Cardiac muscle cell (in vitro differentiated cells and primary cell): ENCODE measurements around the gene RAF1. TPM values are rescaled to one million over a fixed set of nuclear protein-coding genes. Genes with fewer than 3 reads are reported as not detected.
A peak's percentile ranks its signal among the peaks of the same experiment; 100 is the strongest.
"Not testable (repeated sequence)": the region's sequence is repeated elsewhere in the genome, so short reads cannot be mapped to it uniquely, and the experiment has no call there.

Source experiments
- DNase-seq, 2 donors: peaks; one replicate each; pipeline versions ENCODE4 v3.0.0 to v3.0.0-alpha.2; 2010 to 2017; ENCODE audit warnings: low read depth in 1 of 2, low spot score in 1 of 2
- H3K27ac ChIP-seq: fragments of 200-600 bp; sonication (generic); 2 replicates; pipeline ENCODE4 v1.5.1; 2016
- H3K27me3 ChIP-seq: fragments of 200-600 bp; sonication (generic); 2 replicates; pipeline ENCODE4 v1.6.0; 2016; ENCODE audit warnings: control low read depth
- H3K36me3 ChIP-seq: fragments of 200-600 bp; sonication (generic); 2 replicates; pipeline ENCODE4 v1.5.1; 2016; ENCODE audit warnings: control low read depth
- H3K4me1 ChIP-seq: fragments of 200-600 bp; sonication (generic); 2 replicates; pipeline ENCODE4 v1.8.1; 2017; ENCODE audit warnings: low read depth, mild to moderate bottlenecking, mixed run types
- H3K4me3 ChIP-seq: fragments of 200-600 bp; sonication (generic); 2 replicates; pipeline ENCODE4 v1.5.1; 2016; ENCODE audit warnings: mild to moderate bottlenecking
- H3K9me3 ChIP-seq: fragments of 200-600 bp; sonication (generic); 2 replicates; pipeline ENCODE4 v1.5.1; 2017; ENCODE audit warnings: low read depth, mild to moderate bottlenecking, control low read depth
- polyA plus RNA-seq: library from polyadenylated mRNA; unstranded; fragments of >200 nt; fragmentation: Nextera tagmentation; extraction: Ambion mirVana; gene quantifications from 2 replicates; pipeline ENCODE4 v1.2.1, GENCODE V29; 2016
- total RNA-seq: library from RNA; depleted of rRNA; stranded (reverse); fragments of >200 nt; gene quantifications from 2 replicates; pipeline ENCODE4 v1.2.3, GENCODE V29; 2016
- TF ChIP-seq, protein P1 (sequence below): IDR thresholded peaks from 2 replicates; pipeline ENCODE4 v1.5.1; 2012; ENCODE audit warnings: low read depth, mild to moderate bottlenecking, low read length

The RAF1 gene
- total and polyA plus RNA-seq, 2 experiments from 2014 or later = 82.8 to 153 TPM

DNA sequence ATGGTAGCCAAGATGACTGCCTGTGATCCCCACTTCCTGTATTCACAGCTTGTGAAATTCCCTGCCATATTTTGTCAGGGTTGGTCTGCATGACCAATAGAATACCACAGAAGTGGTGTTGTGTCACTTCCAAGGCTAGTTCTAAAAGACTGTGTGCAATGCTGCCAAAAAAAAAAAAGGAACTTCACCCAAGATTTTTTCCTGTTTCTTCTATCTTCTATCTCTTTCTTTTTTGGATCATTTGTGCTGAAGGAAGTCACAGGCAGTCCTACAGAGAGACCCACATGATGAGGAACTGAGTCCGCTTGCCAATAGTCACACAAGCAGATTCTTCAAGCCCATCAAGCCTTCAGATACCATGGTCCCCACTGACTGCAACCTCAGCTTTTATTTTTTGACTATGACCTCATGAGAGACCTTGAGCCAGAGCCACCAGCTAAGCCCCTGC, 18.1 kb upstream of the RAF1 start:
- Histone ChIP-seq H3K27me3 (no peaks in the 10 kb centered on the region), H3K4me1 (no peaks in the 10 kb centered on the region), H3K9me3 (no peaks in the 10 kb centered on the region), H3K27ac (no peak overlapping the region), H3K4me3 (no peak overlapping the region), H3K36me3 (no peaks in the 10 kb centered on the region)
- peak in 1 of 2 donors; percentile 89 for DNase-seq
- TF ChIP-seq, protein P1, sequence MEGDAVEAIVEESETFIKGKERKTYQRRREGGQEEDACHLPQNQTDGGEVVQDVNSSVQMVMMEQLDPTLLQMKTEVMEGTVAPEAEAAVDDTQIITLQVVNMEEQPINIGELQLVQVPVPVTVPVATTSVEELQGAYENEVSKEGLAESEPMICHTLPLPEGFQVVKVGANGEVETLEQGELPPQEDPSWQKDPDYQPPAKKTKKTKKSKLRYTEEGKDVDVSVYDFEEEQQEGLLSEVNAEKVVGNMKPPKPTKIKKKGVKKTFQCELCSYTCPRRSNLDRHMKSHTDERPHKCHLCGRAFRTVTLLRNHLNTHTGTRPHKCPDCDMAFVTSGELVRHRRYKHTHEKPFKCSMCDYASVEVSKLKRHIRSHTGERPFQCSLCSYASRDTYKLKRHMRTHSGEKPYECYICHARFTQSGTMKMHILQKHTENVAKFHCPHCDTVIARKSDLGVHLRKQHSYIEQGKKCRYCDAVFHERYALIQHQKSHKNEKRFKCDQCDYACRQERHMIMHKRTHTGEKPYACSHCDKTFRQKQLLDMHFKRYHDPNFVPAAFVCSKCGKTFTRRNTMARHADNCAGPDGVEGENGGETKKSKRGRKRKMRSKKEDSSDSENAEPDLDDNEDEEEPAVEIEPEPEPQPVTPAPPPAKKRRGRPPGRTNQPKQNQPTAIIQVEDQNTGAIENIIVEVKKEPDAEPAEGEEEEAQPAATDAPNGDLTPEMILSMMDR = no peak

DNA sequence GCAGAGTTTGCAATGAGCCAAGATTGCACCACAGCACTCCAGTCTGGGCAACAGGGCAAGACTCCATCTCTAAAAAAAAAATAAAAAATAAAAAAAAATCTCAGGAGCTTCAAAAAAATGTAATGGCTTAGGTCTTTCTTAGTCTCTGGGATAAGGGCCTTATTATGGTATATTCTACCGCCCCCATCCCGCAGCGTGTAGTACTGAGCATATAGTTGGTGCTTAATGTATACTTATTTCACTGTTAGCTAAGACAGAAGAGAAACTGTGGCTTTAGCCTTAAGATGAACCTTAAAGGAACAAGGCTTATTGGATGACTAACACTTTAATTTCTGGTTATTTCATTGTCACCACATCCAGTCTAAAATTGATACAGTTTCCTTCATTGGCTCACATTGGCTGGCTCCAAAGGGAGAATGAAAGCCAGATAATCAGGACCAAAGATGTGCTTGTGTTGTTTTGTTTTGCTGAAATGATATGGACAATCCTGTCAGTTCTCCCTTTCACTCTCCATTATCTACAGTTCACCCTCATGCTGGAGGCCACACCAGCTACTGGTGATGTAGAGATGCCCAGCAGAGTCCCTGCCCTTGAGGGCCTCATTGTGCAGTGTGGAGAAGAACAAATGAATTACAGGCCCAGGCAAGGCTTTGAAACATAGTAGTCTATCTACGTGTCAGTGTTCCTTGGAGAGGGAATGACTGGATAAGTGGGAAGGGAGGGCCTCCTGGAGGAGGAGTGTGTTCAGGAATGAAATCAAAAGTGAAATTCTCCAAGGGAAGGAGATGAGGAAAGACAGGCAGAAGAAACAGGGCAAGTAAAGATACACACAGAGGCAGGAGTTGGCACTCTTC, 17.4 kb upstream of the RAF1 start:
- DNase-seq = no peak
- TF ChIP-seq, protein P1 = no peak
- no peaks in the 10 kb centered on the region for H3K27me3 ChIP-seq
- H3K27ac ChIP-seq = no peak overlapping the region
- no peaks in the 10 kb centered on the region for H3K36me3 ChIP-seq
- no peaks in the 10 kb centered on the region for H3K9me3 ChIP-seq
- H3K4me1 ChIP-seq = no peaks in the 10 kb centered on the region
- no peak overlapping the region for H3K4me3 ChIP-seq

DNA sequence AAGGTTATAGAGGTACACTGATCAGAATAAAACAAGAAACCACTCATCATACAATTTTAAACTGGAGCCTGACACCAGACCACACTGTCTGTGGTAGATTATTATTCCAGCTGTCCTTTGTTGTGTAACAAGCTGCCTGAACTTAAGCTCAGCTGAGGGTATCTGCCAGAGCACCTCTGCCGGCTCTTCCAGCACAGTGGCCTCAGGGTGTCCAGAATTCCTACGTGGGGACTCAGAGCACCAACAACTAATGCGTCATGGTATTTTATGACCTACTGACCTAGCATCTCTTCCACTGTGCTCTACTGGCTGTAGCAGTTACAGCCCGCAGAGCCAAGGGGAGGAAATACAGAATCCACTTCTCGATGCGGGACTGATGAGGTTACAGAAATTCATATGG, 15.6 kb upstream of the RAF1 start:
- TF ChIP-seq, protein P1 = no peak
- DNase-seq = peak in 1 of 2 donors; percentile 37
- Histone ChIP-seq H3K27me3 (no peaks in the 10 kb centered on the region), H3K4me3 (no peak overlapping the region), H3K9me3 (no peaks in the 10 kb centered on the region), H3K27ac (no peak overlapping the region), H3K4me1 (no peaks in the 10 kb centered on the region), H3K36me3 (no peaks in the 10 kb centered on the region)

DNA sequence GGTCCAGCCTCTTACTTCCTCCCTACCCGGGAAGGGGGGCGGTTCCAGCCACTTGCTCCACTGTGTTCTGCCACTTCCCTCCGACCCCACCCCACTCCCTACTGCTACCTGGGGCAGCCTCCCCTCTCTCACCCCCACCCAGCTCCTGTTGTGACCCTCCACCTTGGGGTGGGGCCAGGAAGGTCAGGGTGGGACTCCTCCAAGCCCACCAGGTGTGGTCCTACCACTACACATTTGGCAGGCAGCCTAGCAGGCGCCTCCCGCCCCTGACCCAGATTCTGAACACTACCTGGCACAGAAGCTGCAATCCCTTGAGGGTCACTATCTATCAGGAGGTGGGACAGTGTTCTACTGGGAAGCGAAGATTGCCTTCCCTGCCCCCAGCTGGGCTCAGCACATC, 13.7 kb upstream of the RAF1 start:
- no peaks in the 10 kb centered on the region for H3K9me3 ChIP-seq
- no peak for DNase-seq
- no peak overlapping the region for H3K4me3 ChIP-seq
- H3K27me3 ChIP-seq = no peaks in the 10 kb centered on the region
- no peak overlapping the region for H3K27ac ChIP-seq
- no peaks in the 10 kb centered on the region for H3K4me1 ChIP-seq
- TF ChIP-seq, protein P1 = no peak
- H3K36me3 ChIP-seq = no peaks in the 10 kb centered on the region

DNA sequence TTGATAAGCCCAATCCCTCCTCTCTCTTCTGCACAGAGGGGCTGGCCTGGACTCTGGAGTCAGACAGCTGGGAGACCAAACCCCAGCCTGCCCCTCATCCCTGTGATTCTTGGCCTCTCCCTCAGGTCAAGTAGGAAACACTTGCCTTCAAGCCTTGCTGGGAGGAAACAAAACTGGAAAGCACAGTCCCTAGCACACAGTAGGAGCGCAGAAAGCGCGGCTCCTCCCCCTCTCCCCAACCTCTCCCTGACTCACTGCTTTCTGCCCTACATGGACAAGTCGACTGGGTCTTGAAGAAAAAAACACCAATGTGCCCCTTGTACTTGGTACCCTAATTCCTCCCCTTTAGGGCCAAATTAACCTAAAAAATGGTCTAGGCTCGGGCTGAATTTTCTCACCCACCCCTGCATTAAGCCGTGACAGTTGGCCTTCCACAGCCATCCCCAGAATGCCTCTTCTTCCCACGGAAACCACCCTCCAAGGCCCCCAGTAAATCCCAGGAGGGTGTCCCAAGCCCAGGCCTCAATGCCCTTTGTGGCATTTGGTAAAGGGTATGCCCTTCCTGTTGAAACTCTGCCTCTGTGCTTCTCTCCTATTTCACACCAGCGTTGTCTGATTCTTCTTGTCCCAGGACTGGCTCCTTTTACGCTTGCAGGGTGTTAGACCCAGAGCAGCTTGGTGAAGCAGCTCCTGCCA, 11.3 kb upstream of the RAF1 start:
- no peaks in the 10 kb centered on the region for H3K36me3 ChIP-seq
- no peaks in the 10 kb centered on the region for H3K4me1 ChIP-seq
- H3K27me3 ChIP-seq = no peaks in the 10 kb centered on the region
- no peak overlapping the region for H3K4me3 ChIP-seq
- TF ChIP-seq, protein P1 = no peak
- DNase-seq = no peak
- no peak overlapping the region for H3K27ac ChIP-seq
- H3K9me3 ChIP-seq = no peaks in the 10 kb centered on the region

DNA sequence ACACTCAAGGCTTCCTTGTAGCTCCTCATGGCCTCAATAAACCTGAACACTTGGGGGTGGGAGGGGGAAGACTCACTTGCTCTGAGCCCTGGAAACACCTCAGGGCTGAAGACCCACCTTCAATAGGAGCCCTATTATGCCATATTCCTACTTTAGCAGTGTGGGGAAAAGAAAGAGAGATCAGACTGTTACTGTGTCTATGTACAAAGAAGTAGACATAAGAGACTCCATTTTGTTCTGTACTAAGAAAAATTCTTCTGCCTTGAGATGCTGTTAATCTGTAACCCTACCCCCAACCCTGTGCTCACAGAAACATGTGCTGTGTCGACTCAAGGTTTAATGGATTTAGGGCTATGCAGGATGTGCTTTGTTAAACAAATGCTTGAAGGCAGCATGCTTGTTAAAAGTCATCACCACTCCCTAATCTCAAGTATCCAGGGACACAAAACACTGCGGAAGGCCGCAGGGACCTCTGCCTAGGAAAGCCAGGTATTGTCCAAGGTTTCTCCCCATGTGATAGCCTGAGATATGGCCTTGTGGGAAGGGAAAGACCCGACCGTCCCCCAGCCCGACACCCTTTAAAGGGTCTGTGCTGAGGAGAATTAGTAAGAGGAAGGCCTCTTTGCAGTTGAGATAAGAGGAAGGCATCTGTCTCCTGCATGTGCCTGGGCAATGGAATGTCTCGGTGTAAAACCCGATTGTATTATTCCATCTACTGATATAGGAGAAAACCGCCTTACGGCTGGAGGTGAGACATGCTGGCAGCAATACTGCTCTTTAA, 10.2 kb upstream of the RAF1 start:
- H3K27ac ChIP-seq, H3K36me3 ChIP-seq, DNase-seq, H3K27me3 ChIP-seq, H3K9me3 ChIP-seq, H3K4me1 ChIP-seq, H3K4me3 ChIP-seq: not testable (repeated sequence)
